NCI-H128 (cell line): ENCODE results near the gene KATNBL1.
"Not testable (repeated sequence)": the region's sequence is repeated elsewhere in the genome, so short reads cannot be mapped to it uniquely, and the experiment has no call there.

Experiments
- DNase-seq: peaks from one replicate; lab custom pipeline; 2025; ENCODE audit not compliant: unreplicated experiment; lab: John Stamatoyannopoulos, UW

Gene KATNBL1

DNA sequence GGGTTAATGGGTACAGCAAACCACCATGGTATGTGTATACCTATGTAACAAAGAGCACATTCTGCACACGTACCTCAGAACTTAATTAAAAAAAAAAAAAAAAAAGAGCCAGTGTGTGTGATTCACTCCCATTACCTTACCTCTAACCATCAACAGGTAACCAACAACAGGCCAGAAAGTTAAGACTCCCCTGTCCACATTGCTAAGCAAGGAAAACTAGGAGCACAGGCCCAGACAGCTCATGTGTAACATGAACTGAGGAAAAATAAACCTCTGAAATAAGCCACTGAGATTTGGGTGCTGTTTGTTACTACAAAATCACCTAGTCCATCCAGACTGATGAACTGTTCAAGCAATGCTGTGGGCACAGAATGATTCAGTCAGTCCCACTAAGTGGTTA is 6.0 kb downstream of the KATNBL1 start:
- DNase-seq, result no peak

DNA sequence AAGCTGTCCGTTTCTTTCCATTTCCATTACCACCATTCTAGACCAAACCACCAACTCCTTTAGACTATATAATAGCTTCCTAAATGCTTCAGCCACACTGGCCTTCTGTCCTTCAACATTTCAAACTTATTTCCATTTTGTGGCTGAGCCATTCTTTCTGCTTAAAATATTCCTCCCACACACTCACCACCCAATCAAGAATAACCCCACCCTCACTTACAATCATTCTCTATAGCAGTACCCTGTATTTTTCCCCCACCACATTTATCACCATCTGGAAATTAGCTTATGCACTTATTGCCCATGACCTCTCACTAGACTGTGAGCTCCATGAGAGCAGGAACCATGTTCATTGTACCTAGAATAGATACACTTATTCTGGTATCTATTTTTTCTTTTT is 6.6 kb downstream of the KATNBL1 start:
- DNase-seq, result no peak

DNA sequence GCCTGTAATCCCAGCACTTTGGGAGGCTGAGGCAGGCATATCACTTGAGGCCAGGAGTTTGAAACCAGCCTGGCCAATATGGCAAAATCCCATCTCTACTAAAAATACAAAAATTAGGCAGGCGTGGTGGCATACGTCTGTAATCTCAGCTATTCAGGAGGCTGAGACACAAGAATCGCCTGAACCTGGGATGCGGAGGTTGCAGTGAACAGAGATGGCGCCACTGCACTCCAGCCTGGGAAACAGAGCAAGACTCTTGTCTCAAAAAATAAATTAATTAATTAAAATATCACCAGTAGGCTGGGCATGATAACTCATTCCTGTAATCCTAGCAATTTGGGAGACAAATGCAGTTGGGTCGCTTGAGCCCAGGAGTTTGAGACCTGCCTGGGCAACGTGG is 16.6 kb downstream of the KATNBL1 start:
- DNase-seq, result not testable (repeated sequence)

DNA sequence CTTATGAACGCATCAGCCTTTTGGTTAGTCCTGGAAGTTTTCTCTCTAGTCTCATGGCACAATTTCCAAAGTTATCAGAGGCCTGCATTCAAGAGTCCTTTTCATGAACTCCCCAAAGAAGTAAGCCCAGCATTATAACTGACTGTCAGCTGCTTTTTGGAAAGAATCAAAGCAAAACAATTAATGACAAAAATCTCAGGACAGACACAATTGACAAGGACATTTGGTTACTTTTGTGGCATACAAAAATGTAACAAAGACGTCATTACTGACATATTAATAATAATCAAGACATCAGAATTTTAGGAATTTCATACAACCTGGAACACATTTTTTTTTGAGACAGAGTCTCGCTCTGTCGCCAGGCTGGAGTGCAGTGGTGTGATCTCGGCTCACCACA is 21.2 kb downstream of the KATNBL1 start:
- no peak for DNase-seq

DNA sequence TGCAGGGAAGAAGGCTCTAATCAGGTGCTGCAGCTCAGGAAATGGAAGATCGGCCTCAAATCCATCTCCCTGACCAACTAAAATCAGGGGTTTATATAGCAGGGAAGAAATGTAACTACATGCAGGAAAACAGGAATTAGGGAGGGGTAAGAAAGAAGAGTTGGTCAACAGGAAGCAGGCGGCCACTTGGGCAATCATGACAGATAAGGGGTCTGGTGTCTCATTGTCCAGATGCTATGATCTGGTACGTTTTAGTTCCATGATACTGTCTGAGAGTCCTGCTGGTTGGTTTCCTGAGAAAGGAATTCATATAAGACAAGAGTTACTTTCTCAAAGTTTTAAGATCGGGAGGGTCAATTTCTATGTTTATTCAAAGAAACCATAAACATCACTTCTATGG is 24.2 kb downstream of the KATNBL1 start:
- DNase-seq, result no peak

DNA sequence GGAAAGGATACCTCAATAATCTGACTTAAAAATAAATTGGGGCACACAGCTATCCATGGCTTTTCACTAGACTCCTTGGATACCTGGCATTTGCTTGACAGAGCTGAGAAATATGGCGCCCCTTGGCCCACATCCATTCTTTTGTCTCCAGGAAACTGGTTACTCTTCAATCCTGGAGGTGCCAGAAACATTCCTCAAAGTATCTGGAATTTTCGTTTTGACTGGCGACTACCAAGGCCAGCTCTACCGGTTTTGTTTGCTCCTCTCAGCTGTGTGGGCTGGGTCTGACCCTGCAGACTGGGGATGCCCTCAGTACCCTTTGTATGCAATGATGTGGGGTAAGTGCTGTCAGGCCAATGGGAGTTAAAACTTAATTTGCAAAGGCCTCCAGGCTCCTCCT is 27.0 kb downstream of the KATNBL1 start:
- no peak for DNase-seq

DNA sequence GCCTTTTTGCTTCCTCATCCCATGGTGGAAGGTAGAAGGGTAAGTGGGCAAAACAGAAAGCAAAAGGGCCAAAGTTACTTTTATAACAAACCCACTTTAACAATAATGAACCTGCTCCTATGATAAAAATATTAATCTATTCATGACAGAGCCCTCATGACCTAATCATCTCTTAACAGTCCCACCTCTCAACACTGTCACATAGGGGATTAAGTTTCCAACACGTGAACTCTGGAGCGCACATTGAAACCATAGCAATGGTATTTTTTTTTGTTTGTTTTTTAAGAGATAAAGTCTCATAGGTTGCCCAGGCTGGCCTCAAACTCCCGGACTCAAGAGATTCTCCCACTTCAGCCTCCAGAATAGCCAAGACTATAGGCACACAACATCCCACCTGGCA is 30.7 kb downstream of the KATNBL1 start:
- DNase-seq, result no peak

DNA sequence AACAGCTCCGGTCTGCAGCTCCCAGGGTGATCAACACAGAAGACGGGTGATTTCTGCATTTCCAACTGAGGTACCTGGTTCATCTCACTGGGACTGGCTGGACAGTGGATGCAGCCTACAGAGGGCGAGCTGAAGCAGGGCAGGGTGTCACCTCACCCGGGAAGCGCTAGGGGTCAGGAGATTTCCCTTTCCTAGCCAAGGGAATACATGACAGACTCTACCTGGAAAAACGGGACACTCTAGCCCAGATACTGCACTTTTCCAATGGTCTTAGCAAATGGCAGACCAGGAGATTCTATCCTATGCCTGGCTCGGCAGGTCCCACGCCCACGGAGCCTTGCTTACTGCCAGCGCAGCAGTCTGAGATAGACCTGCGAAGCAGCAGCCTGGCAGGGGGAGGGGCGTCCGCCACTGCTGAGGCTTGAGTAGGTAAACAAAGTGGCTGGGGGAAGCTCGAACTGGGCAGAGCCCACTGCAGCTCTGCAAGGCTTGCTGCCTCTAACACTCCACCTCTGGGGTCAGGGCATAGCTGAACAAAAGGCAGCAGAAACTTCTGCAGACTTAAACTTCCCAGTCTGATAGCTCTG is 43.8 kb downstream of the KATNBL1 start:
- DNase-seq, result not testable (repeated sequence)

DNA sequence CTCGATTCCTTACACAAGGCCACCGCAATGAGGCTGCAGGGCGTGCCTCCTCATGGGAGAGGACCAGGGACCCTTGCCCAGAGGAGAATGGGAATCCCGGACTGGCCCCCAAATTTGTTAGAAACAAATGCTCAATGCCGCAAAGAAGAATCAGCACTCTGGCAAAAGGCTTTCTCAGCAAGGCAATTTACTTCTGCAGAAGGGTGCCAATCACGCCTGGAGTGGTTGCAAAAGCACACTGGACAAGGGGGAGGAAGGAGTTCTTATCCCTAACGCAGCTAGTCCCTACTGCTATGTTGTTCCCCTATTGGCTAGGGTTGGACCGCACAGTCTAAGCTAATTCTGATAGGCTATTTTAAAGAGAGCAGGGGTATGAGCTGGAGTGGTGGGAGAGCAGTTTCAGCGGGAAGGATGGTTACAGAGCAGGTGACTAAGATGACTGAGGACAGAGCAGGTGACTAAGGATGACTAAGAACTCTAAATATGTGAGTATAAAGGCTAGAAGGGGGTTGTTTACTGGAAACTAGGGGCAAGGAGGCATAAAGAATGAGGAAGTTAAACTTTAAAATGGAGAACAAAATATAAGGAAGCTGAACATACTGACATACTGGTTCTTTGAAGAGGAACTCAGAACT is 48.5 kb downstream of the KATNBL1 start:
- no peak for DNase-seq

DNA sequence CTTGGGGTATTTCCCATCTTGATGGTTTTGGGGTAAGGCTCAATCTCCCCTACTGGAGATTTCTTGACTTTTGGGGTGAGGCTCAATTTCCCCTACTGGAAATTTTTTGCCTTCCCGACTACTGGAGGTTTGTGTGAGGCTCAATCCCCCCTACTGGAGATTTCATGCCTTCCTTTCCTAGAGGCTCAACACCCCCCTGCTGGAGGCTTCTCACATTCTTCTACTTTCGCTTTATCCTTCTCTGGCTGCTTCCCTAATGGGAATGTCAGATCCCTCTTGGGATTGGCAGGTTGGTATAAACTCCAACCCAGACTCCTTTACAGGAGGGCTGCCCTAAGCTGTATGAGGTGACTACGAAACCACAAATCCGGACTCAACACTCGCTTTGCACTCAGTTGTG is 49.2 kb downstream of the KATNBL1 start:
- DNase-seq, result no peak

DNA sequence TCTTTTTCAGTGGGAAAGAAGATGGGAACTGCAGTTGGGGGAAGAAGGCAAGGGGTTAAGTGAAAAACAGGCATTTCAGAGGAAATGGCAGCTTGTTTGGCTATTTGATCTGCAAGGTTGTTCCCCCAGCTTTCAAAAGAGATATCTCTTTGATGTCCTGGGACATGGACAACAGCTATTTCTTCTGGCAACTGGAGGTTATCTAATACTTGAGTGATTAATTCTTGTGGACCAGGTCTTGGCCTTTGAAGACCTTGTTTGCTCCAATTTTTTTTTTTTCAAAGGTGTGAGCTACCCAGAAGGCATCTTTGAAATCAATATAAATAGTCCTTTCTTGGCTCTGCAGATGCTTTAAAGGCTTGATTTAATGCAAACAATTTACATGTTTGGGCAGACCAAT is 51.5 kb downstream of the KATNBL1 start:
- no peak for DNase-seq

DNA sequence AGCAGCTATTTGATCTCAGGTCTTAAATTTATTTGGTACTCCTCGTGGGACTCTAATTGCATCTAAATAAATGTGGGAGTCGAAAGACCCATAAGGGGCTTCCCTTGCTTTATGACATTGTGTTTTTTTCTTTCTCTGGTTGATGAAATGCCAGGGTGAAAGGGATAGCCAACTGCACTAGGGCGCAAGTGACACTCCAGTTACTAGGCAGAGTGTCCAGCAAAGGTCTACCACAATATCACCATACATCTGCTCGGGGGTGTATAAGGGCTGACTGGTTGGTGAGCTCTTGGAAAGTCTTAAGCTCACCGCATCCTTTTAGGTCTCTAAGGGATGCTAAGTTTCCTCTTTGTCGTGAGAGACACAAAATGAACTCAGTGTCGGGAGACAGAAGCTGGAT is 54.0 kb downstream of the KATNBL1 start:
- DNase-seq, result no peak

DNA sequence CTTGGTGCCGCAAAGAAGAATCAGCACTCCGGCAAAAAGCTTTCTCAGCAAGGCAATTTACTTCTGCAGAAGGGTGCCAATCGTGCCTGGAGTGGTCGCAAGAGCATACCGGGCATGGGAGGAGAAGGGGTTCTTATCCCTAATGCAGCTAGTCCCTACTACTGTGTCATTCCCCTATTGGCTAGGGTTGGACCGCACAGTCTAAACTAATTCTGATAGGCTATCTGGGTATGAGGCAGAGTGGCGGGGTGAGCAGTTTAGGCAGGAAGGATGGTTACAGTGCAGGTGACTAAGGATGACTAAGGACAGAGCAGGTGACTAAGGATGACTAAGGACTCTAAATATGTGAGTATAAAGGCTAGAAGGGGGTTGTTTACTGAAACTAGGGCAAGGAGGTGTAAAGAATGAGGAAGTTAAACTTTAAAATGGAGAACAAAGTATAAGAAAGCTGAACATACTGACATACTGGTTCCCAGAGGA is 55.1 kb downstream of the KATNBL1 start:
- no peak for DNase-seq

DNA sequence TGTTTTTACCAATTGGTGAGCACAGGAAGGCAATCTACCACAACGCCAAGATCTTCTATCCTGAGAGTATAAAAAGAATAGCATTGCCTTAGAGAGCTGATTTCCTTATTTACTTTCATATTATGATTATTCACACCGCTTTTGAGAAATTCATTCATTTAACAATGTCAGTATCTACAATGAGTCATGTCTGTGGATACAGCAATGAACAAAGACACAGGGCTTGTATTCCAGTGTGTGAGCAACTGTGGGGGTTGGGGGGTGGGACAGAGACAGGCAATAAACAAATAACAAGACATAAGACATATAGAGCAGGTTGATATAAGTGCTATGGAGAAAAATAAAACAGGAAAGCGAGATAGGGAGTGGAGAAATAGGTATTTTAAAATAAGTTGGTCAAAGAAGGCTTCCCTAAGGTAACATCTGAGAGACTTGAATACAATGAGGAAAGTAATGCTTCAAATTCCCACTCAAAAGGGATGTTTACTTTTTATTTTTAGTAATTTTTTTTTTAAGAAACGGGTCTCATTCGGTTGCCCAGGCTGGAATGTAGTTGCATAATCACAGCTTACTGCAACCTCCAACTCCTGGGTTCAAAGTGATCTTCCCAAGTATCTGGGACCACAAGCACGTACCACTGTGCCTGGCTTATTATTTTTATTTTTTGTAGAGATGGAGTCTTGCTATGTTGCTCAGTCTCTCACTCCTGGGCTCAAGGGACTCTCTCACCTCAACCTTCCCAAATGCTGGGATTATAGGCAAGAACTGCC is 62.3 kb downstream of the KATNBL1 start:
- no peak for DNase-seq

DNA sequence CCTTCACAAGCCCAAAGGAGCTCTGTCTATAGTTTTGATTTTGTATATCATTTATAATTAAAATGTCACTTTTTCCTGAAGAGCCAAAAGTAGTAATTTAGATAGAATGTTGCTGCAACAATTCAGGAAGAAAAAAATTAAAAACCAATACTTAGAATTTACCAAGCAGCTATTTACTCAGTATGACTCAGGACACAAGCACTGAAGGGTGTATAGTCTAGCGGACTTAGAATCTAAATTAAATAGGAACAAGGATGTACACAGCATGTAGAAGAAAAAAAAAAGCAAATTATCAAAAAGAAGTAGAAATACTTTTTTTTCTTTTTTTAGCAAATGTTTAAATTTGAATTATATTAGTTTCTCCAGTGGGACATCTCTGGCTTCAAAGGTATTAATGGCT is 76.4 kb downstream of the KATNBL1 start:
- DNase-seq, result no peak

DNA sequence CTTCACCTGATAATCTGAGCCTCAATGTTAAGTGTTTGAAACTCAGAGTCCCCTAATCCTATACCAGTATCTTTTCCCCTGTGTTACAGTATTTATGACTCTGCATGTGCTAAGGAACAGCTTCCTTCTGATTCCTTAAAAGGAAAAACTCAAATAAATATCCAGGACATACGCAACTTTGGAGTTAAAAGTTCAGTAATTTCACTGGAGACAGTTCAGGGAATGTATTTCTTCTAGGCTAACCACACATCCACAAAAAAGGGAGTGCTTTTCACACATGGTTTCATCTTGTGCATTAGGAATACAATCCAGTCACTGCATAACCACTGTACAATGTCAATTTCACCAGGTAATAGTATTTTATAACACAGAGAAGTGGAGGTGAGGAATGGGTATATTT is 77.0 kb downstream of the KATNBL1 start:
- no peak for DNase-seq

DNA sequence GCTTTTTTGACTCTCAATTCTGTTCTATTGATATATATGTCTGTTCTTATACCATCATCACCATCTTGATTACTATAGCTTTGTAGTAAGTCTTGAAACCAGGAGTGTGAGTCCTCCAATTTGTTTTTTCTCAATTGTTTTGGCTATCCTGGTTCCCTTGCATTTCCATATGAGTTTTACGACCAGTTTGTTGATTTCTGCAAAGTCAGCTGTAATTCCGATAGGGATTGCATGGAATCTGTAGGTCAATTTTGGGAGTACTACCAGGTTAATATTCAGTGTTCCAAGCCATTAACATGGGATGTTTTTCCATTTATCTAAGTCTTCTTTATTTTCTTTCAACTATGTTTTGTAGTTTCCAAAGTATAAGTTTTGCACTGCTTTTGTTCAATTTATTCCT is 81.0 kb downstream of the KATNBL1 start:
- no peak for DNase-seq

DNA sequence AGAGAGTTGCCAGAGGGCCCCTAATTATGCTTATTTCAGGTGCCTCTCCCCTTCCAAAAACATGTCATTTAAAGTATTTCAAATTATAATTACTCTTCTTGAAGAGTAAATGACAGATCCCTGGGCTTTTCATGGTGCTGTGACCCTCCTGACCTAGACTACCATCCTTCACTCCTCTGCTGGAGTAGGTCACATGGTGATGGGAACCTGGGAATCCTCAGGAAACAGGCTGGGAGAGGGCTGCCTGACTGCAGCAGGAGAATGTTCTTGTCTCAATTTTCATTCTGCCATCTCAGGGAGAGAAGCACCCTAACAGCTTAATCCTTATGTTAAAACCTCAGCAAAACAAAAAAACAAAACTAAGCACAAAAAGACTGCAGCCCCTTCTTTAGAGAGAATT is 83.4 kb downstream of the KATNBL1 start:
- DNase-seq, result no peak

DNA sequence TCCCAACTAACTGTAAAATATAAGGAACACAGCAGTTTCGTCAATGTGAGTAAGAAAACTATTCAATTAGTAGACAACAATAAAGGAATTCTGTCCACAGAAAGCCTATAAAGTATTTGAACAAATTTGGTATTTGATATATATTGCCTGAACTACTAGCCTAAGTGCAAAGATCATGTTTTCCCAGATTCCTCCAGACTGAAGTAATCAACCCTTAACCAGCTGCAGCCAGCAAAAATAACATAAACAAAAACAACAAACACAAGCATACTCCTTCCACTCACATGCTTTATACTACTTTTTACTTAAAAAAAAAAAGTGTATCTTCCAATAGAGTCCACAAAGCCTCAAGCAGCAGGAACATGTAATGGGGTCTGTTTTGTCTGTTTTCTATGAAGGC is 84.0 kb downstream of the KATNBL1 start:
- DNase-seq, result no peak

DNA sequence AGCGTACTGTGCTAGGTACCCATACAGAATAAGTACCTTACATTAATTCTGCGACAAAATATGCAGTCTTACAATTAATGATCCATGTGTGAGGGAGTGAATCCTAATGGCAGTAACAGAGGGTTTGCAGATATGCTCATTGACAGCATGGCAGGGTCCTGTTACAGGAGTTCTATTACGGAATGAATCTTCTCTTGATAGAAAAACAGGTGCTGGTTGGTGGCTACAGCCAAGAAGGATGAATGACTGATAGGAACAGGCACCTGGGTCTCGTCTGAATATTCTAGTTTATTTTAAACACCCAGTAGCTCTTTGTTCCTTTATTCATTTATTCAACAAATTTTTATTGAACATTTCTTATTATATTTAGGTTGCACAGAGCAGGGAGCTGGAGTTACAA is 85.2 kb downstream of the KATNBL1 start:
- DNase-seq, result no peak

DNA sequence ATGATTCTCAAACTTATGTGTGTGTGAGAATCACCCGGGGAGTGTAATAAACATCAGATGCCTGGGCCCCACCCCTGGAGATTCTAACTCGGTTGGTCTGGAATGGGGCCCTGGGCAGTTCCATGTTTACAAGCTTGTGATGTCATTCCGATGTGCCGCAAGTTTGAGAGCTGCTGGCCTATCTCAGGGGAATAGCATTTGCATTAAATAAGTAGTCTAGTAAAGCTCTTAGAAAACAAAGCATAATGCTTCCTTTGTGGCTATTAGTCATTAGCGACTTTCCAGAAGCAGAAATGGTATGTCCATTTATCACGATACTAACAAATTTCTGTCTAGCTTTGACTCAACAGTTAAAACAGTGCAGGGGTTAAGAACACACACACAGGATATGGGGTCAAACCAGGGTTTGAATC is 87.1 kb downstream of the KATNBL1 start:
- DNase-seq, result no peak

DNA sequence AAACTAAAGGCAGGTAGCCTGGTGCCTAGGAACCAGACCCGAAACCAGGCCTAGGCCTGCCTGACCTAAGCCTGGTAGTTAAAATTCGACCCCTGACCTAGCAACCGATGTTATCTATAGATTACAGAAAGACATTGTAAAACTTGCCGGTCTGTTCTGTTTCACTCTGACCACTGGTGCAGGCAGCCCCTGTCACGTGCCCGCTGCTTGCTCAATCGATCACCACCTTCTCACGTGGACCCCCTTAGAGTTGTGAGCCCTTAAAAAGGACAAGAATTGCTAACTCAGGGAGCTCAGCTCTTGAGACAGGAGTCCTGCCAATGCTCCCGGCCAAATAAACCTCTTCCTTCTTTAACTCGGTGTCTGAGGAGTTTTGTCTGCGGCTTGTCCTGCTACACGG is 88.1 kb downstream of the KATNBL1 start:
- DNase-seq, result not testable (repeated sequence)
